Activated gamma-delta T cell (primary cell): Measurements from ENCODE around the gene AFDN.

Experiments
- DNase-seq: peaks from one replicate; lab custom pipeline; 2025; lab: John Stamatoyannopoulos, UW

The AFDN gene

DNA sequence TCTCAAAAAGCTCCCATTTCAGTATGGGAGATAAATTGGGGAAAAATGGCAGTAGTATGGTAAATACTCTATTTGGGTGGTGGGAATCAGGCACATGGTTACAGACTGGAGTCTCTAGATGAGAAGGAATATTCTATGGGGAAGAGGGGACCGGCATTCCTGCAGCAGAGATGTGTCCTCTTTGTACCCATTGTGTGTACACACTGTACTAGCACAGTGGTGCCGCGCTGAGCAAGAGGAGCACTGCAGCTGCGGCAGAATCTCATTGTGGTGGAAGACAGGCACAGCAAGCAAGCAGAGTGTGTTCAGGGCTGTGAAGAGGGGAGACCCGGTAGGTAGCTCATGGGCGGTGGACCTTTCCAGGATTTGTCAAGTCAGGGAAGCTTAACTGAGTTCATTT lies 13.0 kb downstream of the AFDN start:
- no peak for DNase-seq

- no peak for DNase-seq
Observed at GRCh38 chr6:167840160-167840525, 13.4 kb downstream of the AFDN start.

- no peak for DNase-seq
Observed at GRCh38 chr6:167840526-167841179, 13.9 kb downstream of the AFDN start.

GRCh38 chr6:167841981-167842380 lies 15.3 kb downstream of the AFDN start:
- no peak for DNase-seq

DNA sequence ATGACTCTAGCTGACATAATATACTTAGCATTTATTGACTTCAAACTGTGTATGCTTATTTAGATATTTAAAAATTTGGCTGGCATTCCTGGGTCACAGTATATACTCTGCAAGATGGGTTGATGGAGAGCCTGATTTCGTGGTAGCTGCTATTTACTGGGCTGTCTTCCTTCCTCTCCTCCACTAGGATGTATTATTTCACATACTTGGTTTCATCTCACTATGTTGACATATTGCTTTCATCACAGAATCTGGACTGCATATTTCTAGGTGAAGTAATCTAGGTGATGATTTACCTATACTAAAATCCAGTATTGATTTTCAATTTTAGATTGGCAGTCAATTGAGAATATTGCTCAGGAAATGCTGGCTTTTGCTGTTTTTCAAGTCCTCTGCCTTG lies 15.7 kb downstream of the AFDN start:
- no peak for DNase-seq

DNA sequence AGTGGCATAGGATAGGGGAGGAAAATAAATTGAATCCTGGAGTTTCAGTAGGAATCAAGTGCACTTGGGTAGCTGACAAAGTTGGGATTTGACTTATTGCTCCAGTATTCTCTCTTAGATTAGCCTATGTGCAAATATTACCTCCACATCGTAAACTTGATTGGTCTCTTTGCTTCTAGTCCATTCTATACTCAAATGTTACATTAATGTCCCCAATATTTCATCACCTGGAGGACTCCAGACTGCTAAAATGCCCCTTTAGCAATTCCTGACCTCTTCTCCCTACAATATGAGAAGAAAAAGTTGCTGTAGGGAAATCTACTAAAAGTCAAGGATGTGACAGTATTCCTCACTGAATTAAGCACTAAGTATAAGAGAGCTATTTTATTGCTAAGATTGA lies 16.3 kb downstream of the AFDN start:
- DNase-seq, result no peak

GRCh38 chr6:167845856-167846255 lies 19.1 kb downstream of the AFDN start:
- no peak for DNase-seq

- DNase-seq, result no peak
Observed at GRCh38 chr6:167846997-167847606, 20.4 kb downstream of the AFDN start.

DNA sequence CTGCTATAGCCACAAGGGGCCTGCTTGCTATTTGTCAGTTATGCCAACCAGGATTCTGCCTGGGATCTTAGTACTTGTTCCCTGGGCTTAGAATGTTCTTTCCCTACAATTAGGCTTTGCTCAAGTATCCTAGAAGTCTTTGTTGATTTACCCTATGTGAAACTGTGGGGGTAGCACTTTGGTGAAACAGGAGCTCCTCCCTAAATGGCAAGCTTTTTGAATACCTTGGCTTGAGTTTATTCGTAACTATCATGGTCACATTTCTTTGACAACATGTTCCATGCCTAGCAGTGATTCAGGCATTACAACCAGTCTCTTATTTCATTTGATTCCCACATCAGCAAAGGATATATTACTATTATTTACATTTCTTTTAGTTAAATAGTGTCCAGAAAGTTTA lies 21.2 kb downstream of the AFDN start:
- no peak for DNase-seq

DNA sequence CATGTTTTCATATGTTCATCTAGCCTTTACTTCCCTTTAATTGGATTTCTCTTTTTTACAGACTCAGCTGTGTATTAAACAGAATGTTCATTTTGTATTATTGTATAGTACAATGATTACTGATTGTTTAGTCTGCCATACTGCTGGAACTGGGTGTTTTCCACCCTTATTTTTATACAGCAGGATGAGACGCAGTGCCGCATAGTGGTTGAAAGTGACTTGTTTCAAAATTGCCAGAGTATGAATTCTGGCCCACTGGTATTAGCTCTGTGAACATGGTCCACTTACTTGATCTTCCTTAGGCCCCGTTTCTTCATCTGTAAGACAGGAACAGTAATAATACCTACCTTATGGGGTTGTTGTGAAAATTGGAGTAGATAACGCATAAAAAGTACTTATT lies 22.1 kb downstream of the AFDN start:
- no peak for DNase-seq

GRCh38 chr6:167849846-167850459 lies 23.2 kb downstream of the AFDN start:
- DNase-seq, result no peak

DNA sequence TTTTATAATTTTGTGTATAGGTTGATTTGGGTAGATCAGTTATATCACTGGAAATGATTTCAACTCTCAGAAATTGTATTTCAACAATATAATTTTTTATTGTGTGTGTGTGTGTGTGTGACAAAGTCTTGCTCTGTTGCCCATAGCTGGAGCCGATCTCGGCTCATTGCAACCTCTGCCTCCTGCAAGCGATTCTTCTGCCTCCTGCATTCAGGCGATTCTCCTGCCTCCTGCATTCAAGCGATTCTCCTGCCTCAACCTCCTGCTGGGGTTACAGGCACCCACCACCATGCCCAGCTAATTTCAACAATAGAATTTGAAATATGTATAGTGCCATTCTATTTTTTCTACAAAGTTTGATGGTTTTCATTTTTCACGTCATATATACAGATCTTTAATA lies 24.1 kb downstream of the AFDN start:
- DNase-seq, result no peak

- DNase-seq, result no peak
Observed at GRCh38 chr6:167851370-167851952, 24.8 kb downstream of the AFDN start.

DNA sequence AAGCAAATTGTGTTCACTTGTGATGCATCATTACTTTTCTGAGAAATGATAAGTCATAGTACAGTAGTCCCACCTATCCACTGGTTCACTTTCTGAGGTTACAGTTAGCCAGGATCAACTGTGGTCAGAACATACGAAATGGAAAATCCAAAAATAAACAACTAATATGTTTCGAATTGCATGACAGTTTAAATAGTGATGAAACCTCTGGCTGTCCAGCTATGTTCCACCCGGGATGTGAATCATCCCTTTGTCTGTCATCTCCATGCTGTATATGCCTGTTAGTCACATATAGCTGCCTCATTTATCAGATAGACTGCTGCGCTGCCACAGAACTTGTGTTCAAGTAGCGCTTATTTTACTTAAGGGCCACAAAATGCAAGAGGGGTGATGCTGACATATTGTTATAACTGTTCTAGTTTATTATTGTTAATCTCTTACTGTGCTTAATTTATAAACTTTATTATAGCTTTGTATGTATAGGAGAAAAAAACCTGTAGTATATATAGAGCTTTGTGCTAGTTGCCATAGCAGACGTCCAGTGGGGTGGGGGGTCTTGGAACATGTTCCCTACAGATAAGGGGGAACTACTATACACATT lies 29.2 kb downstream of the AFDN start:
- DNase-seq, result no peak

- DNase-seq, result no peak
Observed at GRCh38 chr6:167856474-167856873, 29.8 kb downstream of the AFDN start.

GRCh38 chr6:167856999-167857660 lies 30.4 kb downstream of the AFDN start:
- no peak for DNase-seq

GRCh38 chr6:167858086-167858591 lies 31.4 kb downstream of the AFDN start:
- DNase-seq, result no peak

- no peak for DNase-seq
Observed at GRCh38 chr6:167858842-167859664, 32.3 kb downstream of the AFDN start.

DNA sequence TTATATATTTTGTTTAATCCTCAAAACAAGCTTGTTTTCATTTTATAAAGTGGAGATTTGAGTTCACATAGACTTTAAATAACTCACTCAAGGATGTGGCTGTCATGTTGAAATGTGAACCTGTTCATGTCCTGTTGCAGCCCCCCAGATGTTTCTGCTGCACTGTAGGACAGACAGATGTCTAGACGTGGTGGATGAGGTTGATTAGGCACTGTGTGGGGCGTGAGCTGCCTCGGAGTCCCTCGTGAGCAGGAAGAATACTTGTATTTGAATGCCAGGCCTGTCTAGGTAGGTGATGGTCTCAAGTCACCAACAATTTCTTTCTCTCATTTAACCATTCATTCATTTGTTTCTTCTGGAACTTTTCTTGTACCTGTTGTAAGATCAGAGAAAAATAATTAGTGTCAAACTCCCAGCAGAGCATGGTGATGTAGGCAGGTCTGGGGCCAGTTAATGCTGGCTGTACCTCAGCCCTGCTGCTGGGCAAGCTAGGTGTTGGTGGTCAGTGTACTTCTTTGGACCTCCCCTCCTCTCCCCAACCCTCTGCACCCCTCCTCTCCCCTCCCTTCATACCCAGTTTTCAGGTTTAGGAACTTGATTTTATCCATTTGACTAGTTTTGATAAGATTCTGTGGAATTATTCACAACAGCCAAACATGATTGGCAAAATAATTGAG lies 34.0 kb downstream of the AFDN start:
- no peak for DNase-seq

DNA sequence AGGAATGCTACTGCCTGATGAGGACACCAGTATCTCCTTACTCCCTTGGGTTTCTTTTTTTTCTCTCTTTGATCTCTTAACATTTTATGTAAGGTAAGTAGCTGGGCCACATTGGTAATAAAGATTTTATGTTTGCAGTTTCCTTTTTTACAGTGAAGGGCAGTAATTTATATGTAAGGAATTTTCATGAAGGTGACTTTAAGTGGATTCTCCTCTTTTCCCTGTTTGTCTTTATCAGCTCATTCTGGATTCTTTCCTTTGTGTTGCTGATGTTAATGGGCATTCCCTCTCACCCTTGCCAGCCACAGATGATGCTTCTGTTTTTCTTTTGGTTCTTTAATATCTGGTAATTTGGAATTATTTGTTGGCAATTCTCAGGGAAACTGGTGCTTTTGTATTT lies 34.7 kb downstream of the AFDN start:
- no peak for DNase-seq

DNA sequence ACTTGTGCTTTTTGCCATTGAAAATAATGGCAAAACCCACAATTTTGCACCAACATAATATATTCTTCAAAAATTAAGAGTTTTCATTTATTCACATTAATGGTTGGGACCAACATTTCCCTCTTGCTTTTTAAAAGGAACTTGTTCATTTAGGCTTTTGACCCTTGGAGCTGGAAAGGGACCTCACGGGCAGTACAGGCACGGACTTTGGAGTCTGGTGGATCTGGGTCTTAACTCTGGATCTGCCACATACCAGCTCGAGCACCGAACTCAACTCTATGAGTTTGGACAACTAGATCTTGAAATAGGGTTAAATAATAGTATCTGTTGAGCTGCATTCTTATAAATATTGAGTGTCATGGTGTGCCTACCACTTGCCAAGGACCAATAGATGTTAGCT lies 37.2 kb downstream of the AFDN start:
- no peak for DNase-seq
